SJSA1 (cell line): ENCODE data around the gene CRACR2A. TPM values are rescaled to one million over a fixed set of nuclear protein-coding genes. Genes with fewer than 3 reads are reported as not detected.

ENCODE experiments used
- DNase-seq, 2 experiments: peaks; one replicate each; pipeline ENCODE4 v3.0.0-alpha.2; 2015 to 2020; ENCODE audit warnings: low spot score in 2 of 2, low read depth in 1 of 2
- H3K27ac ChIP-seq: fragments of 250-450 bp; sonication (Bioruptor Pico); 2 replicates; pipeline ENCODE4 v1.5.1; 2020; ENCODE audit warnings: mild to moderate bottlenecking, moderate library complexity
- H3K27me3 ChIP-seq: fragments of 250-450 bp; sonication (Bioruptor Pico); replicated peaks from 2 replicates; pipeline ENCODE4 v1.5.1; 2020; ENCODE audit warnings: mild to moderate bottlenecking, moderate library complexity
- H3K36me3 ChIP-seq: fragments of 250-450 bp; sonication (Bioruptor Pico); 2 replicates; pipeline ENCODE4 v1.5.1; 2020; ENCODE audit warnings: mild to moderate bottlenecking
- H3K4me1 ChIP-seq: fragments of 250-450 bp; sonication (Bioruptor Pico); replicated peaks from 2 replicates; pipeline ENCODE4 v1.6.1; 2021; ENCODE audit warnings: mild to moderate bottlenecking
- H3K4me3 ChIP-seq: fragments of 250-450 bp; sonication (Bioruptor Pico); 2 replicates; pipeline ENCODE4 v1.5.1; 2020; ENCODE audit warnings: mild to moderate bottlenecking
- H3K9me3 ChIP-seq: fragments of 250-450 bp; sonication (Bioruptor Pico); replicated peaks from 2 replicates; pipeline ENCODE4 v1.5.1; 2020; ENCODE audit warnings: mild to moderate bottlenecking
- total RNA-seq: library from RNA; depleted of rRNA; stranded (reverse); fragments of >200 nt; shearing (Covaris generic); gene quantifications from 2 replicates; pipeline ENCODE4 v1.2.3, GENCODE V29; 2014

CRACR2A gene
- total RNA-seq, 1 experiment from 2014 or later: 1.1 TPM

DNA sequence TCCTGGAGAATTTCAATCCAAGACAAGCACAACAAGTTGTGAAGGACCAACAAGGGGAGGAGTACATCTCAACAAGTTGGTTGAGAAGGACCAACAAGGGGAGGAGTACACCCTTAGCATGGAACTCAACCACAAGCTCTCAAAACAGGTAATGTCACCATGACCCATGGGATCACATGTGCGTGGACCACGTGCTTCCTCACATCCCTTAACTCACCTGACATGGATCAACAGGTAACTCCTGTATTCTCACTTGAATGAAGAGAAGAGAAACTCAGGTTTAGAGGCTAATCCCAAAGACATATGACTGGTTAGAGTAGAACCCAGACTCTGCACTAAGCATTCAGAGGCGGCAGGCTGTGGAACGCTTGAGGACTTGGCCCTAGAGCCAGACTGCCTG lies 6.2 kb downstream of the CRACR2A start:
- Histone ChIP-seq H3K4me3 (no peak overlapping the region), H3K27ac (no peak overlapping the region), H3K4me1 (no peaks in the 10 kb centered on the region), H3K27me3 (no peaks in the 10 kb centered on the region; the same call in 1 of the 2 replicates), H3K9me3 (no peaks in the 10 kb centered on the region), H3K36me3 (no peaks in the 10 kb centered on the region)
- DNase-seq: no peak

DNA sequence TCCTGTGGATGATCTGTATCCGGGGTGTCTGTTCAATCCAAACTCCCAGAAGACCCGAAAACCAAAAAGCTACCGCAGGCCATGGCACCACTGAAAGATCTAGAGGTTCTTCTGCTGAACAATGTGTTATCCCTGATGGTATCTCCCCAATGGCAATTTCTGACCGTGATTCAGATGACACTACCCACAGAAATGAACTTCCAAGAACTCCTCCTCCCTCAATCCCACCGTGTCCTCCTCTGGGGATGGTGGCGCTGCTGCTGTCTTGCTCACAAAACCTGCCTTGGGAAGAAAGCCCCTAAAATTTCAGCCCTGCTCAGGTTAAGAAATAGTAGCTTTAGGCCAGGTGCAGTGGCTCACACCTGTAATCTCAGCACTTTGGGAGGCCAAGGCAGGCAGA lies 7.8 kb downstream of the CRACR2A start:
- no peaks in the 10 kb centered on the region for H3K27me3 ChIP-seq
- H3K4me3 ChIP-seq: no peak overlapping the region
- H3K27ac ChIP-seq: no peak overlapping the region
- H3K4me1 ChIP-seq: no peaks in the 10 kb centered on the region
- no peaks in the 10 kb centered on the region for H3K36me3 ChIP-seq
- H3K9me3 ChIP-seq: no peaks in the 10 kb centered on the region
- DNase-seq: no peak

DNA sequence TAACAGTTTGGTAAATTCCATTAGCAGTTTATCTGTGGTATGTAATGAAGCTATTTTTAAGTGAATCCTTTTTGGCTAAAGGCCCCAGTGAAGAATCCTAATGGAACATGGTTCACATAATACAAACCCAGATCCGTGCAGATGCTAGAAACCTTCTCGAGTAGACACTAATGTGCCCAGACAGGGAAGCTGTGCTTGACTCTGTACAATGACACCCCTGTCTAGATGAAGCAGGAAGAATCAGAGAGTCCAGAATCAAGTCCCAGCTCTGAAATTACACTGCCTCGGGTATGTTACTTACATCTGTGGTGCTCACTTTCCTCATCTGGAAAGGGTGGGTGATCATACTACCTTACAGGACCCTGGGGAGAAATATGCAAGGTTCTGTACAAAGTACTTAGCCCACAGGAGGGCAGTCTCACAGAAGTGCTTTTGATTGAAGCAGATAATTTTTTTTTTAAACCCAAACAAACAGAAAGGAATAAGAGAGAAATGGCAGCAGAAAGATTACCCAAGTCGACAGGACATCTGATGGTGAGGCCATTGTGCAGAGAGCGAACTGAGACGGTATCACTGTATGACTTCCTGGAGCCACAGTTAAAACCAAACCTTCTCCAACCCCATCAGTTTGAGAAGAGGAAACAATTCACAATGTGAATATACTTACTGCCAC lies 8.5 kb downstream of the CRACR2A start:
- H3K9me3 ChIP-seq: no peaks in the 10 kb centered on the region
- DNase-seq: no peak
- H3K4me3 ChIP-seq: no peak overlapping the region
- no peak overlapping the region for H3K27ac ChIP-seq
- no peaks in the 10 kb centered on the region for H3K36me3 ChIP-seq
- H3K27me3 ChIP-seq: no peaks in the 10 kb centered on the region
- H3K4me1 ChIP-seq: no peaks in the 10 kb centered on the region

DNA sequence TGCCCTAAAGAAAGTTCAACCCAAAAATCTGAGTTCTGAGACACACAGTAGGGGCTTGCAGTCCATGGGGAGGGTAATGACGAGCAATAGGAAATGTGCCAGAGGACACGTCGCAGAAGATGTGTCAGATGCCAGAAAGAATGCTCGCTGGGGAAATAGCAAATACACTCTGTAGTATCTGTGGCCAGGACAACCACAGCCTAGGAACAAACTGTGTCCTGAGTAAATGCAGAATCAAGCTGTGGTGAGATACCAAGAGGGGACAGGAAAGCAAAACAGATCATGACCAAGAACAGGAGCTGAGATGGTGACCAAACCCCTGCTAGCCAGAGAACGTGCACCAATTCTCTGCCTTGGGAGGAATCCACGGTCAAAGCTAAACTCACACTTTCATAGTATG lies 9.1 kb downstream of the CRACR2A start:
- Histone ChIP-seq H3K4me3 (no peak overlapping the region), H3K36me3 (no peaks in the 10 kb centered on the region), H3K27me3 (0 out of 2 replicates have a peak, but pooled peaks cover 4% of the 10 kb centered on the region), H3K27ac (no peak overlapping the region), H3K9me3 (no peaks in the 10 kb centered on the region), H3K4me1 (no peaks in the 10 kb centered on the region)
- DNase-seq: no peak

DNA sequence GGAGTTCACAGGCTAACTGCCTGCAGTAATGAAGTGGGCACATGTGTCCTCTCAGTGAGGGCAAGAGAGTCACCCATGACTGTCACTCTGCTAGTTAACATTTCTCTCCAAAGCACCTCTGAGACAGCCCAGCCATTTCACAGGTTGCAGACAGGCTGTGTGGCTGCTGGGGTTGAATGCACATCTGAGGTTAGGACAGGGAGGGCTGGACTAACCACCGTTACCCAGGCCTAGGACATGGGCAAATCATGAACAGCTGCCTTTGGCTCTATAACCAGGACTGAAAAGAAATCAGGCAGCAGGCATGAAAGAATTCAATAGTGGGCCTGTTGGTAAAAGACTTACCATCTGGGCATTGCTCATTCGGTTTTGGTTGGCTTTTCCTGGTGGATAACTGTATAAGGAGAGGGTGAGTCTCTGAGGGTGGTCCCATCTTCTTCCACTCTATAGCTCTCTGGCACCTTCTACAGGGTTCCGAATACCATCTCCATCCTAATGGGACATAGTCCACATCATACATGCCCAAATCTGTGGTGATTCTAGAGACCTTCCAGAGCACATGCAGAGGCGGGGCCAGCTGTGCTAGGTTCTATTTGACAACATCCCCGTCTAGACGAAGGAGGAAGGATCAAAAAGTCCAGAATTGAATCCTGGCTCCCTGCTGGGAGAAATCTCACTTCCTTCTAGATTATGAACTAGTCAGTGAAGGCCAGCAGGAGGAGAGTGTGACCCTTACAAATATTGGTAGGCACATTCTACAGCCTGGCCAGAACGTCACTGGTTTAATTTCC lies 10.8 kb downstream of the CRACR2A start:
- H3K9me3 ChIP-seq: no peaks in the 10 kb centered on the region
- DNase-seq: no peak
- H3K4me3 ChIP-seq: no peak overlapping the region
- 0 out of 2 replicates have a peak, but pooled peaks cover 7% of the 10 kb centered on the region for H3K27me3 ChIP-seq
- H3K4me1 ChIP-seq: no peaks in the 10 kb centered on the region
- H3K36me3 ChIP-seq: no peaks in the 10 kb centered on the region
- H3K27ac ChIP-seq: no peak overlapping the region

DNA sequence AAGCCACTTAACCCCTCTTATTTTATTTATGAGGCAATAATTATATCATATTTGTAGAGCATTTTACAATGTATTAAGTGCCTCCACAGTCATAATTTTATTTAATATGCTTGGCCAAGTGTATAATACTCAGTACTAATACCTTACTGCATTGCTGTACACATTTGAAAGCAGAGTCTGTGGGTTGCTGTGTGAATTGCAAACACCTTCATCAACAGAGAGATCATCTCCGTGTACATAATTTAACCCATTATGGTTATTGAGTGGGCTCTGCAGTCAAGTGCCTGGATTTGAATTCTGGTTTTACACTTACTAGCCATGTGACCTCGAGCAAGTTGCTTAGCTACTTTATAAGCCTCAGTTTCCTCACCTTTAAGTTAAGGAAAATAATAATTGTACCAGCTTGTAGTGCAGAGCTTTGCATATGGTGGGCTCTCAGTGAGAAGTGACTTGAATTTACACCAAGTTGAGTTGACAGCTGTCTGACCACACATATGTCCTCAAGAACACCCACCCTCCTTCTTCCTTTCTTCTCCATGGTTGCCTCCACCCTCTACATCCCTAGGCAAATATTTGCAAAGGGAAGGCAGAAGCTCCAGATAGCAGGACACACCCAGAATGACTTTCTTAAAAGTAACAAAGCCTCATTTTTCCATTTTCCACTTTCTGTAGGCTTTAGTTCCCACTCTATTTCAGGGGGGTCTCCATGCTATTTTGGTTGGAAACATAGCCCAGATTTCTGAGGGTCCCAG lies 12.3 kb downstream of the CRACR2A start:
- H3K36me3 ChIP-seq: no peaks in the 10 kb centered on the region
- no peaks in the 10 kb centered on the region for H3K9me3 ChIP-seq
- no peak for DNase-seq
- H3K4me3 ChIP-seq: no peak overlapping the region
- H3K27ac ChIP-seq: no peak overlapping the region
- no peaks in the 10 kb centered on the region for H3K4me1 ChIP-seq
- 0 out of 2 replicates have a peak, but pooled peaks cover 7% of the 10 kb centered on the region for H3K27me3 ChIP-seq

DNA sequence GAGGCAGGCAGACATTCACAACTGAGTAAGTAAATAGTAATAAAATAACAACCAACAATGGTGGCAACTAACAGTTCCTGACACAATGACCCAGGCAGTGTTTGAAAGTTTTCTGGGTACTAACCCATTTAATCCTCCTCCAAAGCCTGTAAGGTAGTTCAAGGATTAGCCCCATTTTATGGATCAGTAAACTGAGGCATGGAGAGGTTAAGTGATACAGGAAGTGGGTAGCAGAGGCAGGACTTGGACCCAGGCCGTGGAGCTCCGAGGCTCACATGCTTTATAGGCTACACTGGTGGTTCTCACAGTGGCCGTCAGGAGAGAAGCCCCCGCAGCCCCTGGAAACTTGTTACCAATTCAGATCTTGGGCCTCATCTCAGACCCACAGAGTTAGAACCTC lies 17.5 kb downstream of the CRACR2A start:
- peaks cover 7% of the 10 kb centered on the region; the same call in 1 of the 2 replicates for H3K27me3 ChIP-seq
- no peak overlapping the region for H3K4me3 ChIP-seq
- DNase-seq: no peak
- H3K9me3 ChIP-seq: no peaks in the 10 kb centered on the region
- no peaks in the 10 kb centered on the region for H3K4me1 ChIP-seq
- H3K36me3 ChIP-seq: no peaks in the 10 kb centered on the region
- H3K27ac ChIP-seq: no peak overlapping the region

DNA sequence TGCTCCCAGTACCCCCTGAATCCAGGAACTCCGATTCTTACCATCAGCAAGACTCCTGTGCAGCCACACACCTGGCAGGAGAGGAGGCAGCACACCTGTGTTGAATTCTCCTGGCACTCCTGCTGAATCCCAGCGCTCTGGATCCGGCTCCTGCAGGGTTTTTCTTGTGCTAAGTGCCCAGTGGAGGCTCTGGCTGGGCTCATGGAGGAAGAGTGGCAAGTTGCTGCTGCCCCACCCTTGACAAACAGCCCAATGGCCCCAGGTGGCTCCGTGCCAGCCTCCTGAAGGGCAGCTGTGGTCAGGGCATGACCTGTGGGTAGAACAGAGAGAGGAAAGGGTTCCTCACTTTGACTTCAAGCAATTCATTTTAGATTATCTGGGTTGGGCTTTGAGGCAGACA lies 20.0 kb downstream of the CRACR2A start:
- DNase-seq: no peak
- H3K27ac ChIP-seq: no peak overlapping the region

DNA sequence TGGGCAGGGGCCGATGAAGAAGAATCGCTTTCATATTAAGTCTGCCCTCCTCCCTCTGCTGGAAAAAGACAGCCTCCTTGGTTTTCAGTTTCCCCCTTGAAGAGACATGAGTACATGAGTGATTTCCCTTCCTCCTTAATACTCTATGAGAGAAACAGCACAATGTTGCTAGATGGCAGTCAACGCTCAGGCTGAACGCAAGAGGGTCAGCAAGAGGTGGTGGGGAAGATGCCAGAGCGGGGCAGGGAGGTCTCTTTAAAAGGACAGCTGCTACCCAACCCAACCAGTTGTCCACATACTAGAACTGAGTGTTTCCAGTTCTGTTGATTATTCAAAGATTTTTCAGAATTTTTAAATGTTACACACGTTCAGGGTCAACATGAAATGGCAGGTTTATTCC lies 22.8 kb downstream of the CRACR2A start:
- Histone ChIP-seq H3K27ac (no peak overlapping the region), H3K36me3 (no peaks in the 10 kb centered on the region), H3K4me1 (no peaks in the 10 kb centered on the region), H3K4me3 (no peak overlapping the region), H3K9me3 (no peaks in the 10 kb centered on the region), H3K27me3 (peaks cover 4% of the 10 kb centered on the region; the same call in 1 of the 2 replicates)
- DNase-seq: no peak

More for the DNA sequence above, 20.0 kb downstream of the CRACR2A start:
- H3K36me3 ChIP-seq: no peaks in the 10 kb centered on the region
- H3K9me3 ChIP-seq: no peaks in the 10 kb centered on the region
- H3K4me1 ChIP-seq: no peaks in the 10 kb centered on the region
- H3K4me3 ChIP-seq: no peak overlapping the region
- H3K27me3 ChIP-seq: peaks cover 3% of the 10 kb centered on the region; the same call in 1 of the 2 replicates

DNA sequence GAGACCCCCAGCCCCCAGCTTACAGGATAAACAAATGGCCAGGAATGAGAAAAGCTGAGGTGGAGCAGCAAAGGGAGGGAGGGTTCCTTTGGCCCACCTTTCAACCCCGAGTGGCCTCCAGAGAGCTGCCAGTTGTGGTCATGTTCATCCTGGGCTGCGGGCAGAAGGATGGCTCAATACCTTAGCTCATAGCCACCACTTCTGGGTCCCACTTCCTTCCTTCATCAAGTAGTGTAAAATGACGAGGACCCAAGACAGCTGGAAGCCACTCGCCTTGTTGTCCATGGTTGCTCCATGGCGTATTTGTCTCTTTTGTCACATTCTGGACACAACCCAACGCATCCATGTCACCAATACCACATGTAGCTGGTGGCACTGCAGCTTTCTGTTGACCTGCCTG lies 24.2 kb downstream of the CRACR2A start:
- Histone ChIP-seq H3K27me3 (peaks cover 4% of the 10 kb centered on the region; the same call in 1 of the 2 replicates), H3K27ac (no peak overlapping the region), H3K36me3 (no peaks in the 10 kb centered on the region), H3K4me3 (no peak overlapping the region), H3K9me3 (no peaks in the 10 kb centered on the region), H3K4me1 (no peaks in the 10 kb centered on the region)
- DNase-seq: no peak

DNA sequence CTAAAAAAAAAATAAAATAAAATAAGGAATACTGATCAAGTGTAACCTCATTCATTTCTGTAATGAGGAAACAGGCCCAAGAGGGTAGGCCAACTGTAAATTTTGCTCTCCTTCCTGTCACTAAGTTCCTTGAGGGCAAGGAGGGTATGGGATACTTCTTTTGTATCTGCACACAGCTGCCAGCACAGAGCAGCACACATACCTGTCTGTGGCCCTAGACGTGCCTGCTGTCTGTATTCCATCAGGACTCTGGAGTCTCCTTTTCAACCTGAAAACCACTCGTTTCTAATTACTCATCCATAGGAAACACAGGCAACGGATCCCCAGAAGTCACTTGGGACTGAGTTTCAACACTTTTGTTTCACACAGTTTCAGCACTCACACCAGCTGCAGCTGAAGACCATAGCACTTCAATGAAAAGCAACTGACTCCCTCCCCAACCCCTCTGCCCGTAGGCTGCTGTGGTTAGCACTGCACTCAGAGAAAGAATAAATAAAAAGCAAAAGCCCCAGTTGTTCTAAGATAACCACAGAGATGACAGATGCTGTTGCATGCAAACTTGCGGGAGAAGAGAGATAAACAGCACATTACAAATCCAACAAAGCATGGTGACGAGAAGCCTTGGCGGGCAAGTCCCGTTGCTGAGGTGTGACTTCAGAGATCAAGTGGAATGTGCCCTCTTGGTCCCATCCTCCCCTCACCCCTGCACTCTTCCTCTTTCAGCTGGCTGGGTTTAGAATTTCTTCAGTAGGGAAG lies 24.9 kb downstream of the CRACR2A start:
- H3K9me3 ChIP-seq: no peaks in the 10 kb centered on the region
- no peaks in the 10 kb centered on the region for H3K4me1 ChIP-seq
- peaks cover 4% of the 10 kb centered on the region; the same call in 1 of the 2 replicates for H3K27me3 ChIP-seq
- H3K36me3 ChIP-seq: no peaks in the 10 kb centered on the region
- DNase-seq: peak in 1 of 2 experiments; percentile 34
- H3K4me3 ChIP-seq: no peak overlapping the region
- no peak overlapping the region for H3K27ac ChIP-seq

DNA sequence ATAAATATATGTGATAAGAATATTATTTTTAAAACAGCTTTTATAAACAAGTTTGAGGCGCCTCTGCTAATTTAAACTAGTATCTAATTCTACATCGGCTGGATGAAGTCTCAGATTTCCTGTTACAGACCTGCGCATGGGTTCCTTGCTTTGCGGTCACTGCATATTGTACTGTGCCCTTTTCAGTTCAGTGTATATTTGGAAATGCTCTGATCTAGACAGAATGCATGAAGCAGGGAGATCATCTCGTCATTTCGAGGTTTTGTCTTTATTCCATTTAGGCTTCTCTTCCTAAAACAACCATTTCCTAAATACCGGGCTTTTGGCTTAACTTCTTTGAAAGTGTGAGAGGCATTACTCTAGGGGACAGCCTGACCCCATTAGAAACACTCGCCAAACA lies 25.6 kb downstream of the CRACR2A start:
- Histone ChIP-seq H3K9me3 (no peaks in the 10 kb centered on the region), H3K36me3 (no peaks in the 10 kb centered on the region), H3K4me1 (no peaks in the 10 kb centered on the region), H3K27ac (no peak overlapping the region), H3K4me3 (no peak overlapping the region), H3K27me3 (peaks cover 4% of the 10 kb centered on the region; the same call in 1 of the 2 replicates)
- no peak for DNase-seq

DNA sequence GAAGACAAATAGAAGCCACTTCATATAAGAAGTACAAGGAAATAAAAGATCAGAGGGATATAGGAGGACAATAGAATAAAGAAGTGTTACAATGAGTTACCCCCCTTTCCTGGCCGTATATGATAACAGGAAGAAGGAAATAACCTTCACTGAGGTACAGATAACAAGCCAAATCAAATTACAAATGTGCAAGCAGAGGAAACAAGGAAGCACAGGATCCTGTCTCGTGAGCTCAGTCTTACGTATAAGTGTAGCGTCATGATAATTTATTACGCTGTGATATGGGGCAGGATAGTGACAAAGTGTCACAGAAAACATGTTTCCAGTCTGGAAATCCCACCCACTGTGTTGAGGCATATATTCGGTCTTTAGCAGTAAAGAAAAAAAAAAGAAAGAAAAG lies 26.5 kb downstream of the CRACR2A start:
- Histone ChIP-seq H3K4me3 (no peak overlapping the region), H3K4me1 (no peaks in the 10 kb centered on the region), H3K27ac (no peak overlapping the region), H3K27me3 (peaks cover 4% of the 10 kb centered on the region; the same call in 1 of the 2 replicates), H3K9me3 (no peaks in the 10 kb centered on the region), H3K36me3 (no peaks in the 10 kb centered on the region)
- no peak for DNase-seq
